RWPE1 (cell line): ENCODE data around the gene ATP13A2.
A peak's percentile ranks its signal among the peaks of the same experiment; 100 is the strongest.

Experiments used
- CTCF ChIA-PET: fragments of 350-600 bp; sonication (Branson Sonifier 250); formaldehyde crosslinking; extraction: SDS; loops from one replicate; lab custom pipeline; 2021; lab: Yijun Ruan, JAX
- POLR2A ChIA-PET: fragments of 400-600 bp; formaldehyde crosslinking; extraction: SDS; loops from one replicate; lab custom pipeline; 2020; ENCODE audit warnings: antibody characterized with exemption; ENCODE audit not compliant: low non-redundant PET; lab: Yijun Ruan, JAX
- DNase-seq: peaks from one replicate; pipeline ENCODE4 v3.0.0; 2012; ENCODE audit warnings: low spot score
- H3K27ac ChIP-seq: fragments of 450-650 bp; 2 replicates; pipeline ENCODE4 v1.5.1; 2017
- TF ChIP-seq, protein P1 (sequence below): fragments of 450-650 bp; conservative IDR thresholded peaks from 2 replicates; pipeline ENCODE4 v1.5.1; 2017; ENCODE audit warnings: low read depth, mild to moderate bottlenecking

Gene ATP13A2

GRCh38 chr1:16975211-16975610 lies 36.5 kb downstream of the ATP13A2 start:
- peak overlapping the region; percentile 42 for H3K27ac ChIP-seq
- POLR2A ChIA-PET = no interaction called here
- CTCF ChIA-PET = interaction anchor here (0.7 to 0.9 kb wide), 2 partner anchors 13 to 193 kb away, joined by 3 to 4 read pairs; no protein-coding TSS in a partner anchor
- DNase-seq = no peak
- TF ChIP-seq, protein P1, sequence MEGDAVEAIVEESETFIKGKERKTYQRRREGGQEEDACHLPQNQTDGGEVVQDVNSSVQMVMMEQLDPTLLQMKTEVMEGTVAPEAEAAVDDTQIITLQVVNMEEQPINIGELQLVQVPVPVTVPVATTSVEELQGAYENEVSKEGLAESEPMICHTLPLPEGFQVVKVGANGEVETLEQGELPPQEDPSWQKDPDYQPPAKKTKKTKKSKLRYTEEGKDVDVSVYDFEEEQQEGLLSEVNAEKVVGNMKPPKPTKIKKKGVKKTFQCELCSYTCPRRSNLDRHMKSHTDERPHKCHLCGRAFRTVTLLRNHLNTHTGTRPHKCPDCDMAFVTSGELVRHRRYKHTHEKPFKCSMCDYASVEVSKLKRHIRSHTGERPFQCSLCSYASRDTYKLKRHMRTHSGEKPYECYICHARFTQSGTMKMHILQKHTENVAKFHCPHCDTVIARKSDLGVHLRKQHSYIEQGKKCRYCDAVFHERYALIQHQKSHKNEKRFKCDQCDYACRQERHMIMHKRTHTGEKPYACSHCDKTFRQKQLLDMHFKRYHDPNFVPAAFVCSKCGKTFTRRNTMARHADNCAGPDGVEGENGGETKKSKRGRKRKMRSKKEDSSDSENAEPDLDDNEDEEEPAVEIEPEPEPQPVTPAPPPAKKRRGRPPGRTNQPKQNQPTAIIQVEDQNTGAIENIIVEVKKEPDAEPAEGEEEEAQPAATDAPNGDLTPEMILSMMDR = no peak

DNA sequence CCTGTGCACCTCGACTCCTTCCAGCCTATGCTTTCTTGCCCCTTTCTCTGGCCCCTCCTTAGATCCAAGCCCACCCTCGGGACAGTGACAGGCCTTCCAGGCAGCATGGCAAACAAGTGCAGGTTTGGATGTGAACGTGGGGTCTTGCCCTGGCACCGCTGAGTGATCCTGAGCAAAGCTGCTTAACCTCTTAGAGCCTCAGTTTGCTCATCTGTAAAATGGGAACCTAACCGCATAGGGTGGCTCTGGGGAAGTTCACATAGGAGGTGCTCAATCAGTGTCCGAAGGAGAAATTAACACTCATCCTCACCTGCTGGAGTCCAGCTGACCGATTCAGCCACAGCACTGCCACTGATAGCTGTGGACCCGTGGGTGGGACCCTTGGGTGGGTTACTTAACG lies 38.5 kb downstream of the ATP13A2 start:
- ChIA-PET CTCF (no interaction called here), POLR2A (no interaction called here)
- DNase-seq = no peak
- TF ChIP-seq, protein P1 = no peak
- peak overlapping the region; percentile 53 for H3K27ac ChIP-seq

- TF ChIP-seq, protein P1 = no peak
- ChIA-PET CTCF (interaction anchor here (0.7 to 0.9 kb wide), 2 partner anchors 10 to 12 kb away, joined by 5 to 8 read pairs; no protein-coding TSS in a partner anchor), POLR2A (no interaction called here)
- DNase-seq = no peak
- H3K27ac ChIP-seq = peak overlapping the region; percentile 53
Measured at GRCh38 chr1:16972189-16972895, 39.4 kb downstream of the ATP13A2 start.

GRCh38 chr1:16971341-16972188 lies 40.2 kb downstream of the ATP13A2 start:
- H3K27ac ChIP-seq = peak overlapping the region; percentile 53
- no peak for DNase-seq
- POLR2A ChIA-PET = no interaction called here
- CTCF ChIA-PET = interaction anchor here (0.7 to 0.9 kb wide), 2 partner anchors 10 to 11 kb away, joined by 5 to 8 read pairs; no protein-coding TSS in a partner anchor
- TF ChIP-seq, protein P1 = no peak

DNA sequence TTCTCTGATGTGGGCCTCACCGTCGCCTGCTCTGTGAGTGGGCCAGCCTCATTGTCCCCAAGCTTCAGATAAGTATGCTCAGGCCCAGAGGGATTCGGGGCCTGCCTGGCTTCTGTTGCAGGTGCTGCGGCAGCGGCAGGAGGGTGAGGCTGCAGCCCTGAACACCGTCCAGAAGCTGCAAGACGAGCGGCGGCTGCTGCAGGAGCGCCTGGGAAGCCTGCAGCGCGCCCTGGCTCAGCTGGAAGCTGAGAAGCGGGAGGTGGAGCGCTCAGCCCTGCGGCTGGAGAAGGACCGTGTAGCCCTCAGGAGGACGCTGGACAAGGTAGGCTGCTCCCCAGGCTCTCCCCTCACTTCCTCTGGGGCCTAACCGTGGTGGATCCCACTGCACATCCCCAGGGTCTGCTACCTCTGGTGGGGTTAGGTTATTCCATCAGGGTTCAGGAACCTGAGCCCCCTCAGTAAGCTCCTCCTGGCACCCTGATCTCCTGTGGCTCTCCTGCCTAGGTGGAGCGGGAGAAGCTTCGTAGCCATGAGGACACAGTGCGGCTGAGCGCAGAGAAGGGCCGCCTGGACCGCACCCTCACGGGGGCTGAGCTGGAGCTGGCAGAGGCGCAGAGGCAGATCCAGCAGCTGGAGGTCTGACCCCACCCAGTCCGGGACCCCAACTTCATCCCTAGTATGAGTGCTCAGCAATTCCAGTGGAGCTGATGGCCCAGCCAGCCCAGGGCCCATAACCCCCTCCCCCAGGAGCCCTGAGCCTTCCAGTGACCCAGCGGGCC lies 41.4 kb downstream of the ATP13A2 start:
- ChIA-PET CTCF (interaction anchor here (0.6 kb wide), 2 partner anchors 35 to 81 kb away, joined by 3 to 4 read pairs; no protein-coding TSS in a partner anchor), POLR2A (no interaction called here)
- H3K27ac ChIP-seq = no peak overlapping the region

More for the DNA sequence above, 41.4 kb downstream of the ATP13A2 start:
- DNase-seq = no peak
- TF ChIP-seq, protein P1 = no peak
